NCI-H748 (cell line): ENCODE results near the gene NRG3.

Experiments
- DNase-seq: peaks from one replicate; lab custom pipeline; 2025; ENCODE audit not compliant: unreplicated experiment; lab: John Stamatoyannopoulos, UW

NRG3 gene

DNA sequence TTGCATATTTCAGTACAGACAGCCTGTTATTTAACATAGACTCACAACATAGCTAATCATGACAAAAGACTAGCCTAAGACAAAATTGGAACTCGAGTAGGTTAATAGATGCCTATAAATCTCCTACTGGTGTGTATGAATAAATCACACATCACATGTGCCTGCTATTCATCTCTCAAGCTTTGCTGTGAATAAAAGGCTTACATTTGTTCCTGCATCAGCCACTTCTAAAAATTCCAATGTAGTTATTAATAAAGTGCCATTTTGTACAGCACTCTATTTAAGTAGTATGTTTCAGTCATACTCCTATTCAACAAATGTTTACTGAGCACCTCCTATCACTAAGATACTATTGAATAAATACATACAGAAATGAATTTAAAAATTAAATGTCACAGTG is 486.3 kb downstream of the NRG3 start:
- no peak for DNase-seq

DNA sequence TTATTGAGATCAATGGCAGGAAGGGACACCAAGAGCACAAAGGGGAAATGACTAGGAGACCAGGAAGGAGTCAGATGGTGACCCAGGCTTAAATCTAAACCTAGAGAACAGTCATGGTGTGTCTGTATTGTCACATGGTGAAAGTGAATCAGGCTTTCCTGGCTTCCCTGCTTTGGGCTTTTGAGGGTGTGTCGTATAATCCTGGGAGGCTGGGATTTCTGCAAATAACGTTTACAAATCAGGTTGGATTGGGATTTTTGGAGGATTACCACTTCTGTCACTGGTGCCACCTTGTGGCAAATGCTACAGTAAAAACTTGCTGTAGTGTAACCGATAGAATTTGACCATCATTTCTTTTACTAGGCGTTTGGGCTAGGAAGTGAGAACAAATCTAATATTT is 502.6 kb downstream of the NRG3 start:
- DNase-seq: peak; percentile 38

DNA sequence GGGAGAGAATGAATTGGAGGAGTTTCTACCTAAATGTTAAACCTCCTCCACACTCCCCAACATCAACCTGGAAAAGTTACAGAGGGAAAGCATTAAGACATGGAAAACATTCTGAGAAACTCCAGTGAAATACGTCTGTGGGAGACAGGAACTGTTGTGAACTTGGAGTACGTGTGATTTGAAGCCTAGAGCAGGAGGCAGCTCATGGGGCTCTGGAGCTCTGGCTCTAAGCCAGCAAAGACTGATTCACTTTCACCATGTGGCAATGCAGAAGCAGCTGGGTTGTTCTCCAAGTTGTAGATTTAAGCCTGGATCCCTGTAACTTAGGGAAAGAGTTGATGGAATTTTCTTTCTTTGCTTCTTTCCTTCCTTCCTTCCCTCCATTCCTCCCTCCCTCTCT is 503.2 kb downstream of the NRG3 start:
- peak; percentile 14 for DNase-seq

DNA sequence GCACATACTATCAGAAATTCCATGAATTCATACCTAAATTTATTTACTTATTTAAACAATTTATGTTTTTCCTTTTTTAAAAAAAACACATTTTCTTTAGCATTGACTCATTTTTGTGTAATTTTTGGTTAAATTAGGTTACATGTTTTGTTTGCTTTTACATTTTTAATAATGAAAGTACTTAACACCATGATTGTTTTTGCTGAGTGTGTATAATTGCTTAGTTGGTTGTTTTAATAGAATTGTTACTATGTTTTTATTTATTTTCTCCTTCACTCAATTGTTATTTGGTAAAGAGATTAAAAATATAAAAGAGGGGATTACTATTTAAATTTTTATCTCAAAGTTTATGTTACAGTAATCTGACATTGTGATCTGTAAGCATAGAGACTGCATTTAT is 508.4 kb downstream of the NRG3 start:
- DNase-seq: no peak

GRCh38 chr10:82390866-82391658 is 516.1 kb downstream of the NRG3 start:
- peak; percentile 11 for DNase-seq

DNA sequence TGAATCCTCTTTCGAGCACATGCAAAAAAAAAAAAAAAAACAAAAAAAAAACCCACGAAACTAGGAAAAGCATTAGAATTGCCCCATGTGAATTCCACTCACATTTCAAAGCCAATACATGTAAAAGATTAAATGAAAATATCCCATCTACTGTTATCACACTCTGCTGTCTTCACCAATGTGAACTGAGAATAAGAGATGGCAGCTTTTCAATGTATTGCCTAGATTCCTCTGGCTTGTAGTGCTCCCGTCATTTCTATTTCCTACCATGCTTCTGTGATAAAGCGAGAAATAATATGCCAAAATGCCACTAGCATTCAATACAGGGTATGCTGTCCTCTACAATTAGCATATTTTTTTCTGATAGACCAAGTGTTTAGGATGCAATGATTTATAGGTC is 517.0 kb downstream of the NRG3 start:
- DNase-seq: no peak

GRCh38 chr10:82392533-82392932 is 517.5 kb downstream of the NRG3 start:
- no peak for DNase-seq

DNA sequence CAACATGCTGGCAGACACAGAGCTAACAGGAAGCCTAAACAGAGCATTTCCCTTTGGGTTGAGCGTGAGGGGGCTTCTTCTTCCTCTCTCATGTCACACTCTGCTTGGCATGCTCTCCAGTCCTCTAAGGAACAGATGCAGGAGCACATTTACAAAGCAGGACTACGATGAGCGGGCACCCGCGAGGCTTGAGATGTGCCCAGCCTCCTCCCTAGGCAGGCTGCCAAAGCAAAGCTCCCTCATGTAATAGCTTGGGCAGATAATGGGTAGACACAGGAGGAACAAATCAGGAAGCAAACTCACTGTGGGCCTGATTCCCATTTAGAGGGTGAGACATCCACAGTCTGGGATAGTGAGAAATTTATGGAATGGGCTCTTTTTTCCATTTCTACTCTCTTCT is 519.1 kb downstream of the NRG3 start:
- peak; percentile 33 for DNase-seq

DNA sequence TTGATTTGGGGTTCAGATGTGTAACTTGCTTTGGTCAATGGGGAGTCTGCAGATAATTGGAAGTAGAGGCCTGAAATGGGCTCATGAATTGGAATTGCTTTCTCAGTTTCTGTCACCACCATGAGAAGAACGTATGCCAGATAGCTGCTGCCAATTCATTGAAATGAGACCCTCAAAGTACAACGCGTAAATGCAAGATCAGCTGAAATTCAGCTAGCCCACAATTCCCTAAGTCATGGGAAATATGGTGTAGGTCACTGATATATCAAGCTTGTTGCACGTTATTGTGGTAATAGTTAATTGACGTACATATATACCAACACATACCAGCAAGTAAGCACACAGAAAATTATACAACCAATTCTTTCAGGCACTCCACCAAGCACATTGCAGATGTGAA is 520.0 kb downstream of the NRG3 start:
- DNase-seq: no peak

- no peak for DNase-seq
These were observed 521.9 kb downstream of the NRG3 start for GRCh38 chr10:82396886-82397285.

DNA sequence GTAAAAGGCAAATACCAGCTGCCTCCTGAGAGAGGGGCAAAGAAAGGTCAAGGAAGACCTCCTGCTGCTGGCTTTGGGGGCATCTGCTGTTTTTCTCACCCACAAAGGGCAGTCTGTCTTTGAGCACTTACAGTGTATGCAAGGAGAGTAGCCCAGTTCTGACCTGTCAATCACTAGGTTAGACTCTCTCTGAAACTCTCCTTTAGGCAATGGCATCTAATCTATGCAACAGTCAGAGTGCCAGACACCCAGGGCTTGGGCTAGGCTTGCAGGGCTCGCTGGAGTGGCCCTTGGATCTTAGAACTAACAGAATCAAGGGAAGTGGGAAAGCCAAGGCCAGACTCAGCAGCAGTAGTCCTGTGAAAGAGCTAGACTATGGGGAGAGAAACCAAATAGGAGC is 522.9 kb downstream of the NRG3 start:
- DNase-seq: no peak

- DNase-seq: no peak
These were observed 524.9 kb downstream of the NRG3 start for GRCh38 chr10:82399850-82400249.

- DNase-seq: no peak
These were observed 525.8 kb downstream of the NRG3 start for GRCh38 chr10:82400841-82401240.

- no peak for DNase-seq
These were observed 528.0 kb downstream of the NRG3 start for GRCh38 chr10:82402906-82403401.

DNA sequence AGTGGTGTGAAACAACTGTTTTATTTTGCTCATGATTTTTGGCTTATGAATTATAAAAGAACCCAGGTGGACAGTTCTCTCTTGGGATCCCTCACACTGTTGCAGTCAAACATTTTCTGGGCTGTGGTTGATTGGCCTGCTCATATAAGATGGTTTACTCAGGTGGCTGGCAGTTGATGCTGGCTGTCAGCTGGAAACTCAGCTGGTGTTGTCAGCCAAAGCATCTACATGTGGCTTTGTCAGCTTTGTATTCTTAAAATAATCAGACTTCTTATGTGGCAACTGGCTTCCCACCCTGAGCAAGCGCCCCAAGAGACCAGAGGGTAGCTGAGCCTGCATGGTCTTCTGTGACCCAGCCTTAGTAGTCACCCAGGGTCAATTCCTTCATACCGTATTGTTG is 534.7 kb downstream of the NRG3 start:
- DNase-seq: no peak

DNA sequence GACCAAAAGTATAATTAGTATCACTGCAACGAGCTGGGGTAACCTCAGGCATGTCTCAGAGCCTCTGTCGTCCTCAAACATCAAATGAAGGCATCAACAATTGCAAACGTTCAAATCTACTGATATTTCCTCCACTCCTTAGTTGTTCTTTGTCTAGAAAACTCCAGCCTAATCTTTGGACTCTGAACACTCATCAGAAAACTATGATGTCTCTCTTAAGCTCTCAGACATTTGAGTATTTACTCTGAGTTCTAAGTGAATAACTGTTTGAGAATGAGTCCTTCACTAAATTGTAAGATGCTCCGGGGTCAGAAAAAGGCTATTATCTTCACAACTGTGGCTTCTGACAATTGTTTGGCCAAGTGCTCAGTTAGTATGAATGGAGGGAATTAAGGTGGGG is 536.4 kb downstream of the NRG3 start:
- no peak for DNase-seq

GRCh38 chr10:82420001-82420400 is 545.0 kb downstream of the NRG3 start:
- DNase-seq: no peak

GRCh38 chr10:82429302-82429701 is 554.3 kb downstream of the NRG3 start:
- no peak for DNase-seq

DNA sequence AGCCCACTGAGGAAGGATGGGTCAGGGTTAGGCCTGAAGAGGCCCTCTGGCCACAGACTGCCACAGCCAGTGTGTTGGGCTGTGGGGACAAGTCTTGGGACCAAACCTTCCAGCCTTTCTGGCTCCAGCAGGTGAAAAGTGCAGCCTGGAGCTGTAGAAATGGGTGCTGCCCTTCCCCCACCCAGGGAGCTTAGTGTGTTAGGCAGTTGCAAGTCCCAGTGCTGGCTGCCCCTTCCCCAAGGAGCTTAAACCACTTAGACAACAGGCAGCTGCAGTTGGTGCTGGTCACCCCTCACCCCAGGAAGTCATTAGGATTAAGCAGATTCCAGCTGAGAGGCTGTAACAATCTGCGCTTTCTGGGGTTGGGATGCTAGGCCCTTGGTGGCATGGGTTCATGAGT is 563.3 kb downstream of the NRG3 start:
- no peak for DNase-seq

GRCh38 chr10:82440775-82441174 is 565.8 kb downstream of the NRG3 start:
- no peak for DNase-seq

DNA sequence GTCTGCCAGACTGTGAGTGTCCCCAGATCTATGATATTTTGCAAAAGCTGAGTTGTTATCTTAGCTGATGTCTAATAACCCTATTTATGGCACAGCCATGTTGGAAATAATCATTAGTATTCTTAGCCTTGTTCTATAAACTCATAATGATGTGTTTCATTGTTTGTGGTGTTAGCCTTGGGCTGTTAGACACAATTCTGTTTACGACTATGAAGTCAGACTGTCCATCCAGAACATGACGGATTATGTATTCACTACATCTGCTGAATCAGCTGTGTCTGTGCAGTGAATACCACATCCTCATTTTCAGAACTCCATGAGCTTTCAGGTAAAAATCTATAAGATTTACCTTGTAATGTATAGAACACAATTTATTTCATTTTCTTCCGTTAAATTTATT is 577.1 kb downstream of the NRG3 start:
- DNase-seq: peak; percentile 1

GRCh38 chr10:82452676-82453075 is 577.7 kb downstream of the NRG3 start:
- no peak for DNase-seq

DNA sequence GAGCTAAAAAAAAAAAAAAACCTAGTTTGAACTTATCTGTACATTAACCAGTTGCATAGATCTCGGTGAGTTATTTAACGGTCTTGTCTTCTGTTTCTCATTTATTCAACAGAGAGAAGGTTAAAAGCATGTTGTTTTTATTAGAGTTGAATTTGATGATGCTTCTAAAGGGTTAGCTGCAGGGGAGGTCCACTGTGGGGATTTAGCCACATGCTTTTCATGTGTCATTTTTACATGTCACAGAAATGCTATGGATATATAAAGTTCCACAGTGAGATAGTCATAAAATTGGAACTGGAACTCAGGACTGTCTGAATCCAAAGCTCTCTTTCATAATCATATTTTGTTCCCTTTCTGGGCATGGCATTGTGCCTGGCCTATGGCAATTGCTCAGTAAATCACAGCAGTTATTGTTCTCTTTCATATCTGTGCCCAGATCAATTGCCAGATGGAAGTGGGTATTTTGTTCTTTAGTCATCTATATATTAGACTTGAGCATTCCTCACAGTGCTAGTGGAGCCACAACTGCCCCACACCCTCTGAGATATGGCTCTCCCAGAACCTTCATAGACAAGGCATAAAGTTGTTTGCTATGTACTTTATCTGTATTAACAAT is 578.8 kb downstream of the NRG3 start:
- DNase-seq: no peak
